ENCODE data around the gene OVCH1. TPM values are rescaled to one million over a fixed set of nuclear protein-coding genes. Genes with fewer than 3 reads are reported as not detected.

The OVCH1 gene
- total and polyA plus RNA-seq, 9 of the 15 experiments (the other 6 are each of a cell fraction or from before 2014, with no cell fraction given) = not detected

DNA sequence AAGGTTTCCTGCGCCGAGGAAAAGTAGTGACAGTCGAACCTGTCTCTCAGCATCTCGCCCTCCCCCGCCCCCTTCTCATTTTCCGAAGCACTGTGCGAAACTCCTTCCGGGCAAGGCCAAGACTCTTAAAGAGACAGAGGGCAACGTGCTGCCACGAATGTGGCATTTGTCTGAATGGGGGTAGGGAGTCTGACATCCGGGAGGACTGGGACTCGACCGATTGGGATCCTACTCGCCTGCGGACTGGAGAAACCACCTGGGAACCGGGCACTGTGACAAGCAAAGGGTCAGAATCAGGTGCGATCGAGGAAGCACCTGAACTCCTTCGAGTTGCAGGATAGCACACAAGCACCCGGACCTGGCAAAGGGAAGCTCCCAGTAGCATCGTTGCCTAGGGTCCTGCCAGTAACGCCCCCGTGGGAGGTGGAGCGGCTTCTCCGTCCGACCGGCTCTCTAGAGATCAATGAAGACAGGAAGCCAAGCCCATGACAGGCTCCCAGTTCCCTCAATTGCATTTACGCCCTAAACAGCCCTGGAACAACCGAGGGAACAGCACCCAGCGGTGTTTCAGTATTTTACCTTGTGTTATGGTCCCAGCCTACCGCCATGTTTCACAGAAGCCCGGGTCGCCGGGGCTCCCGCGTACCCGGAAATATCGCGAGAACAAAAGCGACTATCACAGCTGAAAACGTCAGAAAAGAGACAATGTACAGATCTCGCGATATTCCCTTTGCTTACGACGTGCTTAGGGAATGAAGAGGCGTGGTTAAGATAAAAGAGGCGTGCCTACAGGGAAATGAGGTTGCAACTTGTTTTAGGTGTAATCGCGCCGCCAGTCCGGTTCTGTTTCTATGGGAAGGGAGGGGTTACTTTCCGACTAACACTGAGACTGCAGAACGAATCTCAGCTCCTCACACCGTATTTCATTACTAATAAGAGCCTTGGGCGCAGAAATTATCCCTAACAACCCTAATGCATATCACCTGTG is 116.7 kb downstream of the OVCH1 start, which contains the start of gene ERGIC2 (continued):
- TF ChIP-seq ZNF740 (CRISPR knock-in tag; IDR thresholded peaks at IDR 0.05) = no peak
- no peak for TF ChIP-seq ZNF740 (tag; IDR thresholded peaks at IDR 0.05)
- TF ChIP-seq MECOM (CRISPR knock-in tag; IDR thresholded peaks at IDR 0.05) = no peak
- no peak for TF ChIP-seq ZNF764 (CRISPR knock-in tag; IDR thresholded peaks at IDR 0.05; ENCODE audit: low read depth)
- TF ChIP-seq POU5F1 (IDR thresholded peaks at IDR 0.05; ENCODE audit: borderline replicate concordance, low read depth, low read length, partially characterized antibody) = no peak
- no peak for TF ChIP-seq CBX3 (IDR thresholded peaks at IDR 0.05; ENCODE audit: borderline replicate concordance in 1 of 2, low read length in 2 of 2)
- no peak for TF ChIP-seq ZNF318 (IDR thresholded peaks at IDR 0.05; ENCODE audit: borderline replicate concordance in 1 of 2, low read depth in 1 of 2)
- TF ChIP-seq, protein P1, sequence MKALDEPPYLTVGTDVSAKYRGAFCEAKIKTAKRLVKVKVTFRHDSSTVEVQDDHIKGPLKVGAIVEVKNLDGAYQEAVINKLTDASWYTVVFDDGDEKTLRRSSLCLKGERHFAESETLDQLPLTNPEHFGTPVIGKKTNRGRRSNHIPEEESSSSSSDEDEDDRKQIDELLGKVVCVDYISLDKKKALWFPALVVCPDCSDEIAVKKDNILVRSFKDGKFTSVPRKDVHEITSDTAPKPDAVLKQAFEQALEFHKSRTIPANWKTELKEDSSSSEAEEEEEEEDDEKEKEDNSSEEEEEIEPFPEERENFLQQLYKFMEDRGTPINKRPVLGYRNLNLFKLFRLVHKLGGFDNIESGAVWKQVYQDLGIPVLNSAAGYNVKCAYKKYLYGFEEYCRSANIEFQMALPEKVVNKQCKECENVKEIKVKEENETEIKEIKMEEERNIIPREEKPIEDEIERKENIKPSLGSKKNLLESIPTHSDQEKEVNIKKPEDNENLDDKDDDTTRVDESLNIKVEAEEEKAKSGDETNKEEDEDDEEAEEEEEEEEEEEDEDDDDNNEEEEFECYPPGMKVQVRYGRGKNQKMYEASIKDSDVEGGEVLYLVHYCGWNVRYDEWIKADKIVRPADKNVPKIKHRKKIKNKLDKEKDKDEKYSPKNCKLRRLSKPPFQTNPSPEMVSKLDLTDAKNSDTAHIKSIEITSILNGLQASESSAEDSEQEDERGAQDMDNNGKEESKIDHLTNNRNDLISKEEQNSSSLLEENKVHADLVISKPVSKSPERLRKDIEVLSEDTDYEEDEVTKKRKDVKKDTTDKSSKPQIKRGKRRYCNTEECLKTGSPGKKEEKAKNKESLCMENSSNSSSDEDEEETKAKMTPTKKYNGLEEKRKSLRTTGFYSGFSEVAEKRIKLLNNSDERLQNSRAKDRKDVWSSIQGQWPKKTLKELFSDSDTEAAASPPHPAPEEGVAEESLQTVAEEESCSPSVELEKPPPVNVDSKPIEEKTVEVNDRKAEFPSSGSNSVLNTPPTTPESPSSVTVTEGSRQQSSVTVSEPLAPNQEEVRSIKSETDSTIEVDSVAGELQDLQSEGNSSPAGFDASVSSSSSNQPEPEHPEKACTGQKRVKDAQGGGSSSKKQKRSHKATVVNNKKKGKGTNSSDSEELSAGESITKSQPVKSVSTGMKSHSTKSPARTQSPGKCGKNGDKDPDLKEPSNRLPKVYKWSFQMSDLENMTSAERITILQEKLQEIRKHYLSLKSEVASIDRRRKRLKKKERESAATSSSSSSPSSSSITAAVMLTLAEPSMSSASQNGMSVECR (CRISPR knock-in tag; IDR thresholded peaks at IDR 0.05) = peak; percentile 30; the same call in 1 of the 2 replicates
- no peak for TF ChIP-seq GATAD2B (IDR thresholded peaks at IDR 0.05; ENCODE audit: borderline replicate concordance)
- no peak for TF ChIP-seq TRIM24 (IDR thresholded peaks at IDR 0.05)
- TF ChIP-seq FOXA1 (IDR thresholded peaks at IDR 0.05; ENCODE audit: borderline replicate concordance) = no peak
- no peak for TF ChIP-seq SMARCC2 (IDR thresholded peaks at IDR 0.05; ENCODE audit: low read depth)

Measured in K562 (cell line).